Stimulated activated CD8-positive, alpha-beta memory T cell treated with anti-CD3 and anti-CD28 coated beads, Interleukin-12 subunit alpha, Interleukin-12 subunit beta, amount 100 ng/mL, for 1 hour (primary cell): ENCODE measurements around the gene NR5A1.

Experiments
- DNase-seq: peaks from one replicate; pipeline ENCODE4 v3.0.0-alpha.2; 2020; ENCODE audit warnings: low read depth

The NR5A1 gene

GRCh38 chr9:124514125-124514524, 6.9 kb upstream of the NR5A1 start:
- no peak for DNase-seq

DNA sequence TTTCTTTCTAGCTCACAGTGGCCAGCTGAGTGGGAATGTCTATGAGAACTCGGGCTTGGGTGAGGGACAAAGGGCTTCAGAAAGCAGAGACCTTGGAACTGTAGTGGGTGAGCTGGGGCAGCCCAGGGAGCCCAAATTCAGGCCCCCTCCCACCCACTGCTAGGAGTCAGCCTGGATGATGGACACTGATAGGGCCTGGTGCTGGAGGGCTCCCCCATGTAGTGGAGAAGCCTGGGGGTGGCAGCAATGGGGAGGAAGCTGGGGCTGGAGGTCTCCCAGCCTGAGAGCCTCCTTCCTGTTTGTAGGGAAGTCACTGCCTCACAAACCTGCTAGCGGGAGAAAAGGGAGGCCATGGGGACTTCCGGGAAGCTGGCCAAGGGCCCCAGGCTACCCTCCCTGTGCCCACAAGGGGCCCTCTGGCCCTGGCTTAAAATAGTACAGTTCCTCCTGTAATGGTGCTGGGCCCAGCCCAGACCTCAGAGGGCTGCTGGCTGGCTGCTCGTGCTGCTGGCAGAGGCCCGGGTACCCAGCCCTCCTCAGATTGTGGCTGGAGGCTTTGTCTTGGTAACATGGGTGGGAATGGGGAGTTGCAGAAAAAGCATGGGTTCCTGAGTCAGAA, 6.3 kb upstream of the NR5A1 start:
- DNase-seq = no peak

- no peak for DNase-seq
Observed at GRCh38 chr9:124512806-124513204, 5.6 kb upstream of the NR5A1 start.

GRCh38 chr9:124511891-124512805, 4.9 kb upstream of the NR5A1 start:
- DNase-seq = no peak

DNA sequence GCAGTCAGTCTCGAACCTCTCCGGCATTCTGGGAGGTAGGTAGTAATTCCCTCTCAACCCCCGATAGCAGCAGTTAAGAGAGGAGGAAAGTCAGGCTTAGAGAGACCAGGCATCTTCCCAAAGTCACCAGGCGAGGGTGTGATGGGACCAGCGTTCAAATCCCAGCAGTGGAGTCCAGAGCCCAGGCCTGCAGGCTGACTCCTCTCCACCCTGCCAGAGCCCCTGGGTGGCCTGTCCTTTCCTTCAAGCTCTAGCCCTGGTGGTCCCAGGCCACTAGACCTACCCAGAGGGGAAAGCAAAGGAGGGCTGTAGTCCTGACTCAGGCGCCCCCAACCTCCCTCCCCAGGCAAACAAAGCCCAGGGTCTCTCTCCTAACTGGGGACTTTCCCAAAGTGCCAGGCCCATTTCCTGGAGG, 4.2 kb upstream of the NR5A1 start:
- DNase-seq = no peak

GRCh38 chr9:124510650-124511425, 3.6 kb upstream of the NR5A1 start:
- DNase-seq = no peak

GRCh38 chr9:124507880-124508423, 753 bp upstream of the NR5A1 start:
- DNase-seq = no peak

DNA sequence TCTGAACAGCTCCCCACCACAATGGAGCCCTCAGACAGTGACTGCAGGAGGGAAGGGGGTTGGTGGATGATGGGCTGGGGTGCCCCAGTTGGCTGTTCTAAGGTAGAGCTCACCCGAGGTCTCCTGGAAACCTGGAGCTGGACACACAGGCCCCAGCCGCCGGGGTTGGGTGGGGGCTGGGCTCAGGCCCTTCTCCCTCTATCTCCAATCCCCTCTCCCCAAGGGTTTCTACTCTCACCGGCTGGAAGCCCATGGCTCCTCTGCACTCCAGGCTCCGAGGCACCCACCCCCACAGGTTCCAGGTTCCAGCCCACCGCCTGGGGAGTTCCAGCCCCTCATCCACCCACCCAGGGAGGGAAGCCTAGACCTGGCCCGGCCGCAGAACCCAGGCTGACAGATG, 766 bp downstream of the NR5A1 start:
- no peak for DNase-seq

- no peak for DNase-seq
Observed at GRCh38 chr9:124505901-124506346, 1.3 kb downstream of the NR5A1 start.

- DNase-seq = no peak
Observed at GRCh38 chr9:124505006-124505900, 1.9 kb downstream of the NR5A1 start.

- DNase-seq = no peak
Observed at GRCh38 chr9:124504530-124505005, 2.6 kb downstream of the NR5A1 start.

- DNase-seq = no peak
Observed at GRCh38 chr9:124503713-124504529, 3.3 kb downstream of the NR5A1 start.

- no peak for DNase-seq
Observed at GRCh38 chr9:124502711-124503702, 4.2 kb downstream of the NR5A1 start.

DNA sequence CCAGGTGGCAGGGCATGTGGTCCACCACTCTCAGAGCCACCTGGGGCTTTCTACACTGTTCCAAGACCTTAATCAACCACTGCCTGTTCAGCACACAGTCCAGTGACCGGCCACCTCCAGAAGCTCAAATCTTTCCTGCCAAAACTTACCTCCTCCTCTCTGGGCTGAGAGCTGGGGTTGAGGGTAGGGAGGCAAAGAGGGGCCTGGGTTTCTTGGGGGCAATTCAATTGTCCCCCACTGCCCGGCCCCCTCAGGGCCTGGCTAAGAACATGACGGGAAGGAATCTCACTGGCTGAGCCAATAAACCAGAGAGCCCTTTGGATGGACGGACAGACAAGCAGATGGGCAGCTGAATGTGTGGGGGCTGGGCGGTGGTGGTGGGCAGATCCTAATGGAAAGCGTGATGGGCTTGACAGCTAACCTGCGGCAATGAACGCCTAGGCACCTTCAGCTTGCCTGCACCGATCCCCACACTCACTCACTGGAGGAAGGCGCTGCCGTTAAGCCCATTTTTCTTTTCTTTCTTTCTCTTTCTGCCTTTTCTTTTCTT, 5.4 kb downstream of the NR5A1 start:
- no peak for DNase-seq

DNA sequence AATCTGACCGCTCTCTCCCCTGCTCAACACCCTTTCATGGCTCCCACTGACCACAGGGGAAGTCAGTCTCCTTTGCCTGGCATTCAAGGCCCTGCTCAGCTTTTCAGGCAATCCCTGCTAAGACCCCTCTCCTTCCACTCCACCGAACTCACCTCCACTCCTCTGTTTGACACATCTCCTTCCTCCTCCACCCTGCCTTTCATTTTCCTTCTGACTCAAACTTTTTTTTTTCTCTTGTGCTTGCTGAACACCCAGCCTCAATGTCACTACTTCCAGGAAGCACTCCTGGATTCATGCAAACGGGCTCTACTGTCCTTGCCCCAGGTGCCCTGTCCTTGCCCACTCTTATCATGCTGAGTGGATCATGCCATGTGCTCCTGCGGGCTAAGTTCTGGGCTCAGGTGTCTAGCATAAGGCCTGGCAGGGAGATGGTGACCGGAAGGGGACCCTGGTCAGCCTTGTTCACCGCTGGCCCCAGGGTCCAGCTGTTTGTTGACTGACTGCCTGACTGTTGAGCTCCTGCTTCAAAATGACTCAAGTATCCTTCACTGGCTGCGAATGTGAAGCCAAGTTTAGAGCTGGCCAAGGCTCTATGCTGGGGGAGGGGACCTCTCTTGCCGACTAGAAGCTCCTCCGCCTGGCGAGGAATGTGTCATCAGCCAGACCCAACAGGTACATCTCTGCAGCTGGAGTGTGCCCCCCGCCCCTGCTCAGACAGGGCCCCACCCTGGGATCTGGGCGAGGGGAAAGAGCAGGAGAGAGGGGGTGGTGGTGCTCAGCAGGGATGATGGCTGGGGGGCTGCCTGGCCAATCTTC, 6.2 kb downstream of the NR5A1 start:
- no peak for DNase-seq

DNA sequence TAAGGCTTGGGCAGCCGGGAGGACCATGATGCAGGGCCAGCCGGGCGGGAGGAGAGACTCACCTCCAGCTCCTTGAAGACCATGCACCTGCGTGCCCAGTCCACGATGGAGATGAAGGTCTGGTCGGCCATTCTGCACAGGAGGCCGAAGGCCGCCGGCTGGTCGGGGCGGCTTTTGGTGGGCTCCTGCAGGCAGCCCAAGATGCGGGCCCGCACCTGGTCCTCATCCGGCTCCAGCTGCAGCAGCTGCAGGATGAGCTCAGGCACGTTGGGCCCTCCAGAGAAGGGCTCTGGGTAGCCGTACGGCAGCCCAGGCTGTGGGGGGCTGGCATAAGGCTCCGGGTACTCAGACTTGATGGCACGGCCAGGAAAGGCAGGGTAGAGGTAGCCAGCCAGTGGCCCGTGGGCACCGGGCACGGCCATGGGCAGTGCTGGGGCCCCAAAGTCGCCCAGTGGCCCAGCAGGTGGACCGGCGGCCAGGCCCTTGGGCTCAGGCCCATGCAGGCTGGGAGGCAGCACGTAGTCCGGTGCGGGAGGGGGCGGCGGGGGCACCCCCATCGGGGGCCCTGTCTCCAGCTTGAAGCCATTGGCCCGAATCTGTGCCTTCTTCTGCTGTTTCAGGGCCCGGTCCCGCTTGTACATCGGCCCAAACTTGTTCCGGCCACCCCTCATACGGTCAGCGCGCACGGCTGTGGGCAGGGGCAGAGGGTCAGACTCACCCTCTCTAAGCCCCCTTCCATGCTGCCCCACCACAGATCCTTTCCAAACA, 7.0 kb downstream of the NR5A1 start:
- DNase-seq = no peak

GRCh38 chr9:124499216-124499615, 8.0 kb downstream of the NR5A1 start:
- DNase-seq = no peak
